SKM-1 treated with dmso at 0.1 percent for 144 hours (cell line): ENCODE measurements around the gene SHROOM3.
A peak's percentile ranks its signal among the peaks of the same experiment; 100 is the strongest.

ENCODE experiments used
- DNase-seq: peaks from one replicate; lab custom pipeline; 2025; ENCODE audit not compliant: unreplicated experiment; lab: John Stamatoyannopoulos, UW

Gene SHROOM3

DNA sequence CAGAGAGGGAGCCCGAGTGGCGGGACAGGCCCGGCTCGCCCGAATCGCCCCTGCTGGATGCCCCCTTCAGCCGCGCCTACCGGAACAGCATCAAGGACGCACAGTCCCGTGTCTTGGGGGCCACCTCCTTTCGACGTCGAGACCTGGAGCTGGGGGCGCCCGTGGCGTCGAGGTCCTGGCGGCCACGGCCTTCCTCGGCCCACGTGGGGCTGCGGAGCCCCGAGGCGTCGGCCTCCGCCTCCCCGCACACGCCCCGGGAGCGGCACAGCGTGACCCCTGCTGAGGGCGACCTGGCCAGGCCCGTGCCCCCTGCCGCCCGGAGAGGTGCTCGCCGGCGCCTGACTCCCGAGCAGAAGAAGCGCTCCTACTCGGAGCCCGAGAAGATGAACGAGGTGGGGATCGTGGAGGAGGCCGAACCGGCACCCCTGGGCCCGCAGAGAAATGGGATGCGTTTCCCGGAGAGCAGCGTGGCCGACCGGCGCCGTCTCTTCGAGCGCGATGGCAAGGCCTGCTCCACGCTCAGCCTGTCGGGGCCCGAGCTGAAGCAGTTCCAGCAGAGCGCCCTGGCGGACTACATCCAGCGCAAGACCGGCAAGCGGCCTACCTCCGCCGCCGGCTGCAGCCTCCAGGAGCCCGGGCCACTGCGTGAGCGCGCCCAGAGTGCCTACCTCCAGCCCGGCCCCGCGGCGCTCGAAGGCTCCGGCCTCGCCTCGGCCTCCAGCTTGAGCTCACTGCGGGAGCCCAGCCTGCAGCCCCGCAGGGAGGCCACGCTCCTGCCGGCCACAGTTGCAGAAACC, 306.0 kb downstream of the SHROOM3 start:
- no peak for DNase-seq

DNA sequence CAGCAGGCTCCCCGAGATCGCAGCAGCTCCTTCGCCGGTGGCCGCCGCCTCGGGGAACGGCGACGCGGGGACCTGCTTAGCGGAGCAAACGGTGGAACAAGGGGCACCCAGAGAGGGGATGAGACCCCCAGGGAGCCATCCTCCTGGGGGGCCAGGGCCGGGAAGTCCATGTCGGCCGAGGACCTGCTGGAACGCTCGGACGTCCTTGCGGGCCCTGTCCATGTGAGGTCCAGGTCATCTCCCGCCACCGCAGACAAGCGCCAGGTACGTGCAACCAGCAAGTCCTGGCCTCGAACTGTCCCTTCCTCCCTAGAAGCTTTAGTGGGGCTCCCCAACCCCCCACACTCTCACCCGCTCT, 306.6 kb downstream of the SHROOM3 start:
- no peak for DNase-seq

DNA sequence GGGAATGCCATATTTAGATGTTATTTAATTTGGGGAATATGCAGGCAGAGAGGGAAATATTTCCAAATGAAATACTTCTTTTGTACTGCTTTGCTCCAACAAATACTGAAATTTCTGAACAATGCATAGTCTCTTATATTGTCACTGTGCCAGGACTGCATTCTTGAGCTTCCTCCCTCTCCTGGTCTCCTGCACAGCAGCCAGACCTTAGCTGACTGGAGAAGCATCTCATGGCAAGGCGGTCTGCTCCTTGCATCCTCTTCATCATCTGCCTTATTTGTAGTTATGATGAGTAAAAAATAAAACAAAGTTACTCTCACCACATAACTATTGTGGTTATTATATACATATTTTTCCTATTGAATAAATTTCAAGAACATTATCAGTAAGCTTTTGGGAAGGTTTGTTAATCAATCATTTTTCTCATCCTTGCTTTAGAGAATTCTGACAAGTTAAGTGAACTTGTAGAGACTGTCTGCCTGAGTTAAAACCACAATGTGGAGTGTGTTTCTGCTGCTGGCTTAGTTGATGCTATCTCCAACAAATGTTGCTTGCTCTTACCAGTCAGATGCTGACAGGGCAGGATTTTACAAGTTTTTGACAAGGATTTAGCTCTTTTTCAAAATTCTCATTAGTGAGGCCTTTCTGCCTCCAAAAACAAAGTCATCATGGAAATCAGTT, 309.4 kb downstream of the SHROOM3 start:
- no peak for DNase-seq

DNA sequence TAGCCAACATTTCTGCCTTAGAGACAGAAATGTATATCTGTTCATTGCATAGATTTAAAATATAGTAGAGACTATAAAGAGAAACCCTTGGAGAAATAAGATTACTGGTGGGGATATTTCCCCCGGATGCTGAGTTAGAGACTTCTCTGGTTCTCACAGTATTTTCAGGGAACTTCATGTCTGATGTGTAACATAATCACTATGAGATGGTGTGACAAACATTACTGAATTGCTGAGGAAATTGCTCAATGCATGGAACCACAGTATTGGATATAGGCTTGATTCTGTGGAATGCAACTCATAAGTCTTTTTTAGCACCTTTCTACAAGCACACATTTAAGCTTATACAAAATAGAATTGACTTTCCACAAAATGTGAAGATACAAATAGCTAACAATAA, 310.2 kb downstream of the SHROOM3 start:
- no peak for DNase-seq

DNA sequence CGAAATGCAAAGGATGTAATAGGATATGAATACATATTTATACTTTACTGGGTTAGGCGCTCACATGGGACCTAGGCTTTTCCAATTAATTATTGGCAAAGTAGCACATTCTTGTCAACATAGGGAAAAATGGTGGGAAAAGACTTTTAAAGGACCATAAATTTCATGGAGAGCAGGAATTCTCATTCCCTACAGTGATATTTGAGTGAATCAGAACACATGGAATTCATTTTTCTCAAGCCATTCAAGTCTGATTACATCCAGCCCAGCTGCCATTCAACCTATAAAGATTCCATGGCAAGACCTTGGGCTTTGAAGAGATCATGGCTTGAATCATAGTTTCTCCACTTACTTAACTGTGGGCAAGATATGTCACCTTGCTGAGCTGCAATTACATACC, 312.5 kb downstream of the SHROOM3 start:
- DNase-seq, result no peak

DNA sequence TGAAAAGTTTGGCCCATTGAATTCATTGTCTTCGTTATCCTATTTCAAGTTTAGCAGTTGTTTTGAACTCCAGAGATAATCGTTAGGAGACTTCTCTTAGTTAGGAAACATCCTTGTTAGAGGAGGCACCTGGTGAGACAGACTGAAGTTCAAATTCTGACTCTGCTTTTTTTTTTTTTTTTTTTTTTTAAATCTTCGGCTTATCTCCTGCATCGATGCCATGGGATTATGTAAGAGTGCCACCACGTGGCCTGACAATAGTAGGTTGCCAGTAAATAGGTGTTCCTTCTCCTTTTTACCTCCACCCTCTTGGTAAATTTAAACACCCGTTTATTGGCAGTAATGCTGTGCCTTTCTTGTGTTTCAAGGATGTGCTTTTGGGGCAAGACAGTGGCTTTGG, 313.6 kb downstream of the SHROOM3 start:
- no peak for DNase-seq

DNA sequence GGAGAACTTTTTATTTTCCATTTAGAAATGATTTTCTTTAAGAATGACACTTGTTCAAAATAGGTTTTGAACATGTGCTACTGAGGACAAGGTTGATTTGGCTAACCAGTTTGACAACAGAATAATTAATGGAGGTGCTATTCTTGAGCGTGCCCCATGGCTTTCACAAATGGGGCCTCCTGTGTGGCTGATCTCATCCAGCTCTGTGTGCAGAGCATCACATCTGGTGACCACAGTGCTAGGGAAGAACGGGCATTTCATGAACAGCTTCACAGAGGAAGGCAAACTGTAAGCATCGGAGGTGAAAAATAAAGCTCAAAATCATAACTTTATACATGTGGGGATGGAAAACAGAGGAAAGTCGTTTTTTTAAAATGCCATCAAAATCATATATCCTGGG, 314.3 kb downstream of the SHROOM3 start:
- DNase-seq, result no peak

DNA sequence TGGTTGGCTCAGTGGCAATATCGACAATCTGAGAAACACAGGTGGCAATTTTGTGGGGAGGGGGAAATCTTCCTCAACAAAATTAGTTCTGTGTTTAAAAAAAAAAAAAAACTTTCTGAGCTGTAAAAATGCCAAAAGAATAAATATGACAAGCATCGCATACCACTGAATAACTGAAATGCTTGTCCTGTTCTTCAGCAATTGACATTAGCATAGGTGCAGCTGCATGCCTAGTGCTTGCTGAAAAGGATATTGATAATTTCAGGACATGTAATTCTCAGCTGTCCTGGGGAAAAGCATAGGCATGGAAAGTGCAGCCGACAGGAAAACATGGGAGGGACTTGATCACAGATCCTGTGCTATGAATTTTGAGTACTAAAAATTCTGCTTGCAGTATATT, 315.7 kb downstream of the SHROOM3 start:
- DNase-seq, result no peak

DNA sequence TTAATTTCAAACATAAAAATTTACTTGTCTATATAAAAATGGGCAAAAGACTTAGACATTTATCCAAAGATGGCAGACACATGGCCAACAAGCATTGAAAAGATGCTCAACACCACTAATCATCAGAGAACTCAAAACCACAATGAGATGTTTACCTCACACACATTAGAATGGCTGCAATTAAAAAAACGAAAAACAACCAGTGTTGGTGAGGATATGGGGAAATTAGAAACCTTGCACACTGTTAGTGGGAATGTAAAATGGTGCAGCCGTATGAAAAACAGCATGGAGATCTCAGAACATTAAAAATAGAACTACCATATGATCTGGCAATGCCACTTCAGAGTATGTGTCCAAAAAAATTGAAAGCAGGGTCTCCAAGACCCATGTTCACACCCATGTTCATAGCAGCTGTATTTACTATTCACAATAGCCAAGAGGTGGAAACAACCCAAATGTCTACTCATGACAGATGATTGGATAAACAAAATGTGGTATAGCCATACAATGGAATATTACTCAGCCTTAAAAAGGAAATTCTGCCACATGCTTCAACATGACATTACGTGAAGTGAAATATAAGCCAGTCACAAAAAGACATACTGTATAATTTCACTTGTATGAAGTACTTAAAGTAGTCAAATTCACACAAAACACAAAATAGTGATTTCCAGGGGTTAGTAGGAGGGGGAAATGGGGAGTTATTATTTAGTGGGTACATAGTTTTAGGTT, 316.7 kb downstream of the SHROOM3 start:
- DNase-seq, result no peak

DNA sequence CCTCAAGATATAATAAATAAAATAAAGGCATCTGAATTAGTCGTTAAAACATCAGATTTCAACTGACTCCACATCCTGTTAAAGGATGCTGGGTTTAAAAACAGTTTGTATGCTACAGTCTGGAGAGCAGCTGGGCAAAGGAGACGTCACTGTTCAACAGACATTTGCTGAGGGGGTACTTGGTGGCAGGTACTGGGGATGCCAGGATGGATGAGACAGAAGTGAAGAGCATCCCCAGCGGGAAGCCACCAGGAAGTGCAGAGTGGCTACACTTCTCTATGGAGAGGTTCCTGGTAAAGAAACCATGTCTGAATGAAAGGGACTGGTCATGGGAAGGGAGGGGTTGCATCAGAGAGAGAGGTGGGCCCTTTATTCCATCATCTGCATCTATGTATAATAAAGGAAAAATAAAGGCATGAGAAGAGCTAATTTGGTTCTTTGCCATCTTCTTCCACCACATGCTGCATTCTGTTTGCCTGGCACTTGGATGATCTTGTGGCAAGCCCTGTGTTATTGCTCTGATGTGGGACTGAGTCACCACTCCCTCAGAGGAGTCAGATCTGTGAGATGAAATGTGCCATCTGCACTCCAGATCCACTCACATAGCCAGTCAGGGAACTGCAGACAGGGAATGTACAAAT, 318.0 kb downstream of the SHROOM3 start:
- no peak for DNase-seq

DNA sequence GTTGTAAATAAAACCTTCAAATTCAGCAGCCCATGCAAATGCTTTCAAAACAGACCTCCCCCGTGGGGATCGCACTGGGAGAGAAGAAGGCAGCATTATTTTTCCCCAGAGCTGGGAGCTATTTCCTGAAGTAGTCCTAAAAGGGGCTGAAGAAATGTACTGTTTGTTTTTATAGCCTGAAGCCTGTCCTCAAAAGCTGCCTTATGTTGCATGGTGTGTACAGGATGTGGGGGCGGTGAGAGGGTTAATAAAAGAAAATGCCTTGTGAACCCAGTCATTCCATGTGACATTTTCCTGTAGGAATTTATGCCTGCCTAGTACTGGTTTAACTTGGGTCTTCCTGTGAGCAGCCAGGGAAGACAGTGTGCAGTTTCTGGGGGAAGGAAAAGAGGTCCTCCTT, 318.8 kb downstream of the SHROOM3 start:
- no peak for DNase-seq

DNA sequence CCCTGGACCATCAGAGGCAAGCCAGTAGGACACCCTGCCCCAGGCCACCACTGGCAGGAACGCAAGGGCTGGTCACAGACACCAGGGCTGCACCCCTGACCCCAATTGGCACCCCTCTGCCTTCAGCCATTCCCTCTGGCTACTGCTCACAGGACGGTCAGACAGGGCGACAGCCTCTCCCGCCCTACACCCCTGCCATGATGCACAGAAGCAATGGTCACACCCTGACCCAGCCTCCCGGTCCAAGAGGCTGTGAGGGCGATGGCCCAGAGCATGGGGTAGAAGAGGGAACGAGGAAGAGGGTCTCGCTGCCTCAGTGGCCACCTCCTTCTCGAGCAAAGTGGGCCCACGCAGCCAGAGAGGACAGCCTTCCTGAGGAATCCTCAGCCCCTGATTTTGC, 319.4 kb downstream of the SHROOM3 start:
- no peak for DNase-seq

DNA sequence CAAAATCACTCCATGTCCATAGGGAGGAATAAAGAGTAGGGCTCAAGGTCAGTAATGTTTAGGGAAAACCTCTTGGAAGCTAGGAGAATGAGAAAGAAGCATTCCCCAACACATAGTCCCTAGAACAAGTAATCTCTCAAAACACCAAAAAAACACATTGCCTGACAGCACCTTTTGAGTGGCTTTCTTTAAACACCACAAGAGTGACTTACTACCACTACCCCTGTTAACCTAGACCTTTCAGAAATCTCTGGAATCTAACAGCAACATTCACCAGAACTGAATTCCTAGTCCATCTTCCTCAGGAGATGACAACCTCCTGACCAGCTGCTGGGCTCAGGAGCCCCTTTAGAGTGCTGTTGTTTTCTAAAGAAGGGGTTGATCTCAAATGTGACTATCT, 320.7 kb downstream of the SHROOM3 start:
- no peak for DNase-seq

DNA sequence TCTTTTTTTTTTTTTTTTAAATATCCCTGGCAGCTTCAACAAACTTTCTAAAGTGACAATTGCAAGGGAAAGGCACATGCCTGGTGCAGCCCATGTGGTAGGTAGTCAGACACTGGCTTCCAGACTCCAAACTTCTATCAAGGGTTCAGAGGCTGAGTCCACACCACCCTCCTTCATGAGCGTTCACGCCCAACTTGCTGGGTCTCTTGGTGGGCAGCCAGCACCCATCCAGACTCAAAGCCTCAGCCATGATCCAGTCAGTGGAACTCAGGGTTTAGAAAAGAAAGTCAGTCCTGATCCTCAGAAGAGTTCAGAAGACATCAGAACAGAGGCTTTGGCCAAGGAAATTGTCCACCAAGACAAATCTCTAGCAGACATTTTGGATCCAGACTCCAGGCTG, 321.4 kb downstream of the SHROOM3 start:
- DNase-seq, result no peak

DNA sequence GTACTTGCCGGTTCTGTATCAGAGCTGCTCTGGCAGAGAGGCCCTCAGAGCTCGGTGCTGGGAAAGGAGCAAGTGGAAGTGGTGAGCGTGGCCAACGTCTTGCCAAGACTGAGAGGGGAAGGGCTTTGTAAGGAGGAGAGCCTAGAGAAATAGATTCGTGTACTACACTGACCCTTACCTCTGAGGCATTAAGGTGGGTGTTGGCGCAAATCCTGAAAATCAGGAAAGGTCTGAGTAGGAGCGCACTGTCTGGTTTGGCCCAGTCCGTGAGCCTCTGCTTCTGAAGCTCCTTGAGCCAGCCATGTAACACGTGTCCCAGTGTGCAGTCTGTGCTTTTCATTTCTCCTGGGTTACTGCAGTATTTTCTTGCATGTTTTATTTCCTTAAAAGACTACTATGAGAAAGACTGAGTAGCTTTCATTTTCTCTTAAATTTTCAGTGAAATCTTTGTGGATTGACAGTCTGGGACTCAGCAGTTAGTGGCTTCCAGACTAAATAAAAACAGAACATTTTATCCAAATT, 322.4 kb downstream of the SHROOM3 start:
- no peak for DNase-seq

DNA sequence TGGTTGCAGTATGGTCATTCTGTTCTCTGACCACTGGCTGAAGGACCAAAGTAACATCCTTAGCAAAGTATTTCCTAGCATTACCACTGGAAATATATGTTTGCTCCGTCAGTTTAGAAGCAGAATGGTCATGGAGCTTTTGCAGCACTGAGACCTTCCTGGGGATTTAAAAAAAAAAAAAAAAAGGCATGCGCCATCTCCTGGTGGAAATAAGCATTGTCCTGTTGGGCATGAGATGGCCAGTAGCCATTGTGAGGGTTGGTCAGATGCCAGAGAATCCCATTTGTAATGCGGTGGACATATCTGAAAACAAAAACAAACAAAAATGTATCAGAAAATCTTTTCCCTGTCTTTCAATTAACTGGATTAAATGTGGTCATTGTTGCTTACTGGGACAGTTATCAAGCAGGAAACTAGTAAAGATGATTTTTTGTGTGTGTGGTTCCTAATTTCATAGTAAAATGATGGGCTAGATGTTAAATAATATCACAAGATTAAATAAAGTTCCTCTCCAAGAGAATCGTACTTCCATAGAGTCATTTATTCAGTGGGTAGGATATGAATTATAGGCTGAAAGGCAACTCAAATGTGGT, 323.4 kb downstream of the SHROOM3 start:
- peak; percentile 11 for DNase-seq

DNA sequence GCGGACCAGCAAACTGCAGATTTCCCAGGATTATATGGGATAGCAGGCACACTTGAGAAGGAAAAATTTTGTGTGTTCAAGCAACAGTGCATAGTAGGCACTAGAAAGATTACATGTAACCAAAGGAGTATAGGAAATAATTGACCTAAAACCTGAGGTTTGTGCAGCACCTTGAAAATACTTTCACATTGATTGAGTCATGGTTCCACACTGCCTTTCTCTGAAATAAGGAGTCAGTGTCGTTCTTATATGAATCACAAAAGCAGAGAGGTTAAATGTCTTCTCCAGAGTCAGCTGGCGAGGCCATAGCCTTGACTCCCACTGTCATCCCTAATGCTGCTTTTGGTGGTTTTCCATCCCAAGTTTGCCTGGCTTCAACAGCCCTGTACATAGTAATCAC, 324.0 kb downstream of the SHROOM3 start:
- DNase-seq, result no peak

DNA sequence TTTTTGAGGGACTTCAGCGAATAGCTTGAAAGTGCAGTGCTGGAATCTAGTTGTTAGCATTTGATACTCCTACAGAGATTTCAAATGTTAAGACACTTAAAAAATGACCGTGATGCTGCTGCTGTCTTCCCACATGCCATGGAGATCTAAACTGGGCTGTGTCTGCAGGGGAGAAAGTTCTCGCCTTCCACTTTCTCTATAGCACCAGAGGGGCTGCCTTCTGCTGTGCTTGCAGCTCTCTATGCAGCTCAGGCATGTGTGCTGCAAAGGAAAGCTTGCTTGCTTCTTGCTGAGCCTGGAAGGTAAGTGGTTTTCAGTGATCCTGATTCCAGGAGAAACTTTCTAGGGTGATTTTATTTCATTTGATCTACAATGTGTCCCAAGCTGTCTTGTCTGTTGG, 325.2 kb downstream of the SHROOM3 start:
- no peak for DNase-seq

DNA sequence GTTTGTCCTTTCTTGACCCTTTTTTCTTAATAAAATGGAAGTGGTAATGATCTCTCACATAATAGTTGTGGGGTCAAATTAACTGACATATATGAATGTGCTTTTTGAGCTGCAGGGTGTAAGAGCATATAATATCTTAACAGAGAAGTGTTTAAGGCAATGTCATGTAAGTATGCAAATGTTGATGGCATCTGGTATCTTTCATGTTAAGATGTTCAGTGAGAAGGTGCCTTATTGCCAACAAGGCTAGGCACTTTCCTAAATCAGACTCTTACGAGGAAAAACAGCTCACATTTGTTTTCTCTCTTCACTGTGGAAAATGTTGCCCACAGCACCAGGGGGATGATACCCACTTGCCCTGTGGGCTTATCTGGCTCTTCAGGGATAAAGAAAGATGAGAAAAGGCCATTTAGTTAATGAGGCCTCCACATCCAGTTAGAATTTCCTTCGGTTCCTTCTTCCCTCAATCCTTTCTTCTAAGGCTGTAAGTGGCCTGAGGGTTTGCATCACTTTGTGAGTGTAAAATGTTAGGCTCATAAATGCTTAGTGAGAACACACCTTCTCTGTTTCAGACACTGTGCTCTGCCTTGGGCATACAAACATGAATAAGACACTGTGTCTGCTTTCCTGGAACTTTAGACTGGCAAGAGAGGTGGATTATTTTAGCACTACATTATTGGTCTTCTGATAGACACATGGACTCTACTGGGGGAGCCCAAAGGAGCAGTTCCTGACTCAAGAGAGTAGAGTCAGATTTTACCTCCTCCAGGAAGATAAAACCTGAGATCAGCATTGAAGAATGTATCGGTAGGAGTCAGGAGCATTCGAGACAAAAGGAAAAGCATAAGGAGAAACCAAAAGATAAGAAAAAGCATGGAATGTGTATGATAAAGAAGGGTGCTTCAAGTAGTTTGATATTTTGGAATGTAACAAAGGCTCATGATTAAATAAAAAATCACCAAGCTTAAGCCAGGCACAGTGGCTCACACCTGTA, 327.4 kb downstream of the SHROOM3 start:
- DNase-seq, result no peak

DNA sequence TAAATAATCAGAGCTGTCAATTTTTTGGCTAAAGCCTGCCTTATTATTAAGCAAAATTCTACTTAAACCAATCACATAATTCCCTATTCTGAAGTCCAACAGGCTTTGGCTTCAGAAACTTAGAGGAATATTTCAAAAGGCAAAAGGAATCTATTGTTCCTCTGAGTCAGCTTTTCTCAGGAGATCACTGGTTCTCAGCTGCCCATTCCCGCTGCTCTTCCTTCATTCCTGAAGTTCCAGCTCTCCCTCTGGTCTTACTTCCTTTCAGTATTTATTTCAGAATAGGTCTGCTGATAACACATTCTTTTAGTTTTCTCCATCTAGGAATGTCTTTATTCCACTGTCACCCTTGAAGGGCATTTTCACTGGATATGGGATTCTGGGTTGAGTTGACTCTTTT, 329.2 kb downstream of the SHROOM3 start:
- DNase-seq, result no peak
